Non-pigmented ciliary epithelial cell (primary cell): Measurements from ENCODE around the gene LRRFIP2.
"Not testable (repeated sequence)": the region's sequence is repeated elsewhere in the genome, so short reads cannot be mapped to it uniquely, and the experiment has no call there.

Experiments
- DNase-seq: peaks from one replicate; pipeline ENCODE4 v3.0.0-alpha.2; 2010; ENCODE audit warnings: low read depth

Gene LRRFIP2

GRCh38 chr3:37143821-37144220 is 30.6 kb downstream of the LRRFIP2 start:
- DNase-seq: no peak

GRCh38 chr3:37141676-37142075 is 32.7 kb downstream of the LRRFIP2 start:
- no peak for DNase-seq

GRCh38 chr3:37140899-37141541 is 33.4 kb downstream of the LRRFIP2 start:
- DNase-seq: no peak

GRCh38 chr3:37139567-37140052 is 34.8 kb downstream of the LRRFIP2 start:
- no peak for DNase-seq

- no peak for DNase-seq
Measured at GRCh38 chr3:37138816-37139215, 35.6 kb downstream of the LRRFIP2 start.

GRCh38 chr3:37137516-37137915 is 36.9 kb downstream of the LRRFIP2 start:
- DNase-seq: no peak

GRCh38 chr3:37136067-37136466 is 38.3 kb downstream of the LRRFIP2 start:
- DNase-seq: no peak

- no peak for DNase-seq
Measured at GRCh38 chr3:37135561-37135960, 38.8 kb downstream of the LRRFIP2 start.

- no peak for DNase-seq
Measured at GRCh38 chr3:37132334-37132733, 42.0 kb downstream of the LRRFIP2 start.

GRCh38 chr3:37131860-37132144 is 42.6 kb downstream of the LRRFIP2 start:
- DNase-seq: no peak

- DNase-seq: no peak
Measured at GRCh38 chr3:37130984-37131859, 43.2 kb downstream of the LRRFIP2 start.

- DNase-seq: no peak
Measured at GRCh38 chr3:37130448-37130847, 43.9 kb downstream of the LRRFIP2 start.

- no peak for DNase-seq
Measured at GRCh38 chr3:37129871-37130270, 44.5 kb downstream of the LRRFIP2 start.

GRCh38 chr3:37127340-37127739 is 47.0 kb downstream of the LRRFIP2 start:
- DNase-seq: no peak

GRCh38 chr3:37126856-37127255 is 47.5 kb downstream of the LRRFIP2 start:
- no peak for DNase-seq

GRCh38 chr3:37125195-37126073 is 48.9 kb downstream of the LRRFIP2 start:
- no peak for DNase-seq

- DNase-seq: no peak
Measured at GRCh38 chr3:37124435-37124834, 49.9 kb downstream of the LRRFIP2 start.

- DNase-seq: no peak
Measured at GRCh38 chr3:37123292-37123691, 51.1 kb downstream of the LRRFIP2 start.

GRCh38 chr3:37122069-37122468 is 52.3 kb downstream of the LRRFIP2 start:
- DNase-seq: not testable (repeated sequence)

- no peak for DNase-seq
Measured at GRCh38 chr3:37118163-37118562, 56.2 kb downstream of the LRRFIP2 start.

- DNase-seq: no peak
Measured at GRCh38 chr3:37117548-37117947, 56.8 kb downstream of the LRRFIP2 start.

GRCh38 chr3:37116998-37117397 is 57.4 kb downstream of the LRRFIP2 start:
- DNase-seq: no peak

- DNase-seq: no peak
Measured at GRCh38 chr3:37115446-37115845, 58.9 kb downstream of the LRRFIP2 start.
